Stomach (tissue), 9 donors: ENCODE measurements around the gene LSM12. TPM values are rescaled to one million over a fixed set of nuclear protein-coding genes. Genes with fewer than 3 reads are reported as not detected.

Experiments used
- DNase-seq, 2 donors: peaks; one replicate each; pipeline versions ENCODE4 v3.0.0 to v3.0.0-alpha.2; 2013 to 2019
- H3K27ac ChIP-seq, 5 donors: fragments of 200-600 bp in 4 of 5; sonication (generic) in 4 of 5; one replicate each; pipeline ENCODE4 v1.5.1; 2013 to 2019; ENCODE audit warnings: mild to moderate bottlenecking in 1 of 5, moderate library complexity in 1 of 5
- H3K27me3 ChIP-seq, 3 donors: fragments of 200-600 bp; sonication (generic); one replicate each; pipeline ENCODE4 v1.5.1; 2017 to 2019; ENCODE audit warnings: mixed run types in 1 of 3
- H3K36me3 ChIP-seq, 4 donors: fragments of 200-600 bp; sonication (generic); 1 replicate in 3 of 4; 2 replicates in 1 of 4; pipeline ENCODE4 v1.5.1; 2016 to 2019
- H3K4me1 ChIP-seq, 4 donors: fragments of 200-600 bp; sonication (generic); one replicate each; pipeline ENCODE4 v1.5.1; 2016 to 2019
- H3K4me3 ChIP-seq, 4 donors: fragments of 200-600 bp; sonication (generic) in 3 of 4; one replicate each; pipeline ENCODE4 v1.5.1; 2016 to 2019; ENCODE audit warnings: mild to moderate bottlenecking in 1 of 4
- H3K9me3 ChIP-seq, 4 donors: fragments of 200-600 bp; sonication (generic); one replicate each; pipeline ENCODE4 v1.5.1; 2016 to 2019
- CTCF ChIP-seq, 7 experiments: fragments of 450-650 bp in 4 of 7; fragments of 200-600 bp in 3 of 7; sonication (generic) in 3 of 7; IDR thresholded peaks; one replicate each; pipeline ENCODE4 v1.5.1; 2016 to 2019; ENCODE audit warnings: antibody characterized with exemption in 7 of 7, control low read depth in 2 of 7, mild to moderate bottlenecking in 1 of 7
- EP300 ChIP-seq: sonication (generic); formaldehyde crosslinking; IDR thresholded peaks from one replicate; pipeline ENCODE4 v1.6.1; 2017; ENCODE audit warnings: antibody characterized with exemption
- POLR2A ChIP-seq, 4 donors: fragments of 450-650 bp; IDR thresholded peaks; one replicate each; pipeline ENCODE4 v1.6.1; 2016; ENCODE audit warnings: antibody characterized with exemption in 4 of 4, control low read depth in 2 of 4, mild to moderate bottlenecking in 1 of 4, moderate library complexity in 1 of 4
- POLR2AphosphoS5 ChIP-seq, 3 donors: sonication (generic); formaldehyde crosslinking; IDR thresholded peaks; one replicate each; pipeline ENCODE4 v1.6.1; 2016; ENCODE audit warnings: antibody characterized with exemption in 3 of 3
- WGBS, 5 donors: extraction: QIAGEN DNeasy Blood & Tissue Kit in 3 of 5; methylation state at CpG; one replicate each; pipeline versions ENCODE4 v1.1.5 to v1.1.7; 2013 to 2018; 5-methylcytosine and 5-hydroxymethylcytosine counted together
- intact Hi-C: fragments of 100-400 bp; cut with DNase I; formaldehyde crosslinking; loops from one replicate; pipeline ENCODE4 v1.15.1; 2023; ENCODE audit warnings: low total_unique reads
- polyA plus RNA-seq, 3 donors: library from polyadenylated mRNA; stranded (reverse); fragments of 200-250 nt; gene quantifications; one replicate each; pipeline ENCODE4 v1.2.3, GENCODE V29; 2013
- total RNA-seq, 5 donors: library from RNA; depleted of rRNA; stranded (reverse); fragments of >200 nt; gene quantifications; one replicate each; pipeline versions ENCODE4 v1.1.0 to v1.2.3, GENCODE V29; 2014 to 2016
- donor health status: healthy with polysubstance abuse.
- donor health status: Bipolar disorder and iron deficiency.
- donor health status: healthy.

Gene LSM12
- total and polyA plus RNA-seq, 8 donors, result 19.8 to 34.5 (median 30.2) TPM

GRCh38 chr17:43992641-43993040 lies 73.8 kb downstream of the LSM12 start:
- Histone ChIP-seq H3K4me1 (peaks cover 8 to 15% (median 11%) of the 10 kb centered on the region in 4 donors), H3K4me3 (no peak overlapping the region), H3K27me3 (peaks cover 0 to 21% (median 5%) of the 10 kb centered on the region in 3 donors), H3K36me3 (no peaks in the 10 kb centered on the region), H3K27ac (no peak overlapping the region), H3K9me3 (no peaks in the 10 kb centered on the region)
- intact Hi-C loops, result loop anchor here (5.0 kb wide), 1 partner anchor 50 kb away; the partner anchor contains the start of gene PPY
- 93 to 96% (median 95%) methylated on average over 14 of the region's 14 CpGs for WGBS, 5 donors
- TF ChIP-seq POLR2AphosphoS5 (IDR thresholded peaks at IDR 0.05), result no peak
- TF ChIP-seq CTCF (IDR thresholded peaks at IDR 0.05), result no peak
- no peak for TF ChIP-seq POLR2A (IDR thresholded peaks at IDR 0.05)
- TF ChIP-seq EP300, result no peak
- DNase-seq, result no peak

GRCh38 chr17:43988301-43988700 lies 78.2 kb downstream of the LSM12 start:
- peaks cover 4 to 46% (median 17%) of the 10 kb centered on the region in 3 donors for H3K27me3 ChIP-seq
- H3K36me3 ChIP-seq, result no peaks in the 10 kb centered on the region
- 88 to 96% (median 93%) methylated on average over 9 of the region's 9 CpGs for WGBS, 5 donors
- H3K4me1 ChIP-seq, result peaks cover 10 to 14% (median 13%) of the 10 kb centered on the region in 4 donors
- H3K4me3 ChIP-seq, result no peak overlapping the region
- no peaks in the 10 kb centered on the region for H3K9me3 ChIP-seq
- intact Hi-C loops, result no loop called here
- no peak for DNase-seq
- TF ChIP-seq CTCF (IDR thresholded peaks at IDR 0.05), result no peak
- no peak for TF ChIP-seq POLR2A (IDR thresholded peaks at IDR 0.05)
- TF ChIP-seq POLR2AphosphoS5 (IDR thresholded peaks at IDR 0.05), result no peak
- no peak for TF ChIP-seq EP300
- H3K27ac ChIP-seq, result no peak overlapping the region

- peaks cover 13 to 18% (median 17%) of the 10 kb centered on the region in 4 donors for H3K4me1 ChIP-seq
- no peak for DNase-seq
- no peaks in the 10 kb centered on the region for H3K9me3 ChIP-seq
- TF ChIP-seq EP300 (no peak), CTCF (IDR thresholded peaks at IDR 0.05) (no peak), POLR2AphosphoS5 (IDR thresholded peaks at IDR 0.05) (no peak), POLR2A (IDR thresholded peaks at IDR 0.05) (no peak)
- H3K36me3 ChIP-seq, result no peaks in the 10 kb centered on the region
- H3K4me3 ChIP-seq, result no peak overlapping the region
- WGBS, 5 donors, result 67 to 78% (median 76%) methylated on average over 12 of the region's 12 CpGs
- H3K27me3 ChIP-seq, result peaks cover 4 to 55% (median 24%) of the 10 kb centered on the region in 3 donors
- intact Hi-C loops, result no loop called here
- no peak overlapping the region for H3K27ac ChIP-seq
Measured at GRCh38 chr17:43987131-43988021, 79.1 kb downstream of the LSM12 start.

GRCh38 chr17:43986225-43986981 lies 80.1 kb downstream of the LSM12 start:
- Histone ChIP-seq H3K36me3 (no peaks in the 10 kb centered on the region), H3K9me3 (no peaks in the 10 kb centered on the region), H3K4me1 (peaks cover 13 to 18% (median 17%) of the 10 kb centered on the region in 4 donors), H3K27me3 (peaks cover 4 to 65% (median 28%) of the 10 kb centered on the region in 3 donors), H3K27ac (no peak overlapping the region), H3K4me3 (no peak overlapping the region)
- intact Hi-C loops, result no loop called here
- DNase-seq, result no peak
- WGBS, 5 donors, result 88 to 93% (median 90%) methylated on average over 7 of the region's 7 CpGs
- TF ChIP-seq POLR2A (IDR thresholded peaks at IDR 0.05) (no peak), POLR2AphosphoS5 (IDR thresholded peaks at IDR 0.05) (no peak), CTCF (IDR thresholded peaks at IDR 0.05) (no peak), EP300 (no peak)
